ENCODE measurements around the gene COL18A1.
"Not testable (repeated sequence)": the region's sequence is repeated elsewhere in the genome, so short reads cannot be mapped to it uniquely, and the experiment has no call there.

The COL18A1 gene

DNA sequence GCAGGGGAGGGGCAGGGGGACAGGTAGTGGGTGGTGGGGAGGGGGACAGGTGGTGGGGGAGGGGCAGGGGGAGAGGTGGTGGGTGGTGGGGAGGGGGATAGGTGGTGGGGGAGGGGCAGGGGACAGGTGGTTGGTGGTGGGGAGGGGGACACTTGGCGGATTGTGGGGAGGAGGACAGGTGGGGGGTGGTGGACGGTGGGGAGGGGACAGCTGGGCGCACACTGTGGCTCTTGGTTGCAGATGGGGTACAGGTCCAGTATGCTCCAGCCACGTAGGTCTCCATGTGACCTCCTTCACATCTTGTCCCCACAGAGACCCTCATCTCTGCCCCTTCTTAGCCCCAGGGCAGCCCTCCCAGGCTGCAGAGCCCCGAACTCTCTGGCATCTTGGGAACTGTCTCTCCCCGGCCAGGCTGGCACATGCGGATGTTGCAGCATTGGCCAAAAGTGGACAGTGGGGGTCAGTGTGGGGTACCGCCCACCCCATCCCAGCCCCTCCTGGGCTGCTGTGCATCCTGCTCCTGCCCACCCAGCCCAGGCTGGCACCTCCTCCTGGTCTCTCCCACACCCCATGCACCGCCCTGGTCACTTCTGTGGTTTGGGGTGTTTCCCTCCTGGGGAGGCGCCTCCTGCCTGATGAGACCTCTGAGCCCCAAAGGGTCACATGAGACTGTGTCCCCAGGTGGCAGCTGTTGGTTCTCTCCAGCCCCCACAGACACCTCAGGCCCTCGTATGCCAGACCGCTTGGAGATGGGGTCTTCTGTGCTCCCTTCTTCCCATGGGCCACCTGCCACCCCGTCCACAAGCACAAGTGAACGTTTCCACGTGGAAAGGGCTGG is 144.9 kb downstream of the COL18A1 start:
- no peak for DNase-seq

DNA sequence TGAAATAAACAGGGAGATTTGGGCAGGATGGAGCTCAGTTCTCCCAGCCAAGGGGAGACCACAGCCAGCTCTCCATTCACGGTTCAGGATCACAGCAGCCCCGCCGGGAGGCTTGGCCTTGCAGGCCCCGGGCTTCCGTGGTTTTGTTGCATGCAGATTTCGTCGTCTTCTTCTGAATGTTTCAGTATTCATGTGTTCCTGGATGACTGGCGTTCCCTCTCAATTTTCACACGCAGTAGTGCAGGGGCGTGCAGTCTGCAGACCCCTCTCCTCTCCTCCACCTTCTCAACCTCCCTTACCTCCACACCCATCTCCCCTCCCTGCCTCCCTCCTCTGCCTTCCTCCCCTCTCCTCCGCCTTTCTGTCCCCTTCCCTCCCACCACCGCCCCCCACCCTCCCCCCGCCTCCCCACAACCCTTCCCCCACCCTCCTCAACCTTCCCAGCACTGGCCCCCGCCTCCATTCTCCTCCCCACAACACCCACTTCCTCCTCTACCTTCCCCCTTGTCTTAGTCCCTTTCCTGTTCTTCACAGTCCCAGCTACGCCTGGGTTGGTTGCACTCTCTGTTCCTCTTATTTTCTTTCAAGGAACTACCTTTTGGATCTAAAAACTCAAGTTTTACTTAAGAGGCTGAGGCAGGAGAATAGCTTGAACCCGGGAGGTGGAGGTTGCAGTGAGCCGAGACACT is 145.7 kb downstream of the COL18A1 start:
- DNase-seq, result peak; percentile 81

DNA sequence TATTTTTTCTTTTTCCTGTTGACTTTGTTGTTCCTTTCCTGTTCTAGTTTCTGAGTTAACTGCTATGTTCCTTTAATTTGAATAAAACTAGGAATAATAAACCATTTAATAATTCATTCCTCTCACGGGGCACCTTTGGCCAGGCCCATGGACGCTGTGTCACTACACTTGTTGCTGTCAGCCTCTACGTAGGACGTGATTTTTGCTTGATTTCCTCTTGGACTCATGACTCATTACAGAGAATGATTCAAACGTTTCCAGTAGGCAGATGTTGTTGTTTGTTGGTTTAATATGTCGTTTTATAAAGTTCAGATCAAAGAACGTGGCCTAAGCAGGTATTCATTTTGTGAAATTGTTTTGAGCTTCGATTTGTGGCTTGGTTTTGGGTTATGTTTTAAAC is 146.4 kb downstream of the COL18A1 start:
- peak; percentile 66 for DNase-seq

DNA sequence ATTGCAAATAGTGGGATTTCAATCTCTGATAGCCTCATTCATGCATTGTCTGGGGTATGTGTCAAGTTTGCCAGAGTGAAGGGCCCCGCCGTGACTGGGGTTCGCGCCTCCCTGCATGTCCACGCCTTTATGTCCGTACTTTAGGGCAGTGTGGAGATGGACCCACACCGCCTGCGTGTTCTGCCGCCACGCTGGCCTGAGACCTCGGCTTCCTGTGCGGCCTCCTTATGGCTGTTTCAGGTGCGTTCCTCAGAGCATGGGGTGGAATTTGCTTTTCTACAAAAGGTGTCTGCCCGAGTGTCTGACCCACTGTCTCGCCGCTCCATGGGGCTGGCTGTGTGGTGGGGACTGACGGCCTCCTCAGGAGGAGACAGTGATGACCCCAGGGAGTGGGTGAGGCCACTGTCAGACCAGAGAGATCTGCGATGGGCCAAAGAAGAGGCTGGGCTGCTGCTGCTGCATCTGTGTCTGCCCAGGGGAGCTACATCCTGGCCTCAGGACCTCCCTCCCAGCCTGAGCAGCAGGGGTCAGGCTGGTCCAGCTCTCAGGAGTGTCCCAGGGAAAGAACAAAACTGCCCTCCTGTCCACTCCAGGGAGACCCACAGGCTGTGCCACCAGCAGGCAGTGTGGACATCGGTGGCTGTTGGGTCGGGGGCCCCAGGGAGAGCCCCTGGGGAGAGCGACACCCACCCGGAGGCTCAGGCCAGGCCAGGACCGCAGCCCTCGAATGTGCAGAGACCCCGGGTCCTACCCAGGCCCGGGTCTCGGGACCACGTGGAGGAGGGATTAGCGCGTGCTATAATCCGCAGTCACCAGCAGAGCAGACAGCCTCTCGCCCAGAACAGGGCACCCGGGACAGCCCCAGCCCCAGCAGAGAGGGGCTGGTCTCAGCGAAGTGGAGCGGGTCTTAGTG is 147.1 kb downstream of the COL18A1 start:
- no peak for DNase-seq

DNA sequence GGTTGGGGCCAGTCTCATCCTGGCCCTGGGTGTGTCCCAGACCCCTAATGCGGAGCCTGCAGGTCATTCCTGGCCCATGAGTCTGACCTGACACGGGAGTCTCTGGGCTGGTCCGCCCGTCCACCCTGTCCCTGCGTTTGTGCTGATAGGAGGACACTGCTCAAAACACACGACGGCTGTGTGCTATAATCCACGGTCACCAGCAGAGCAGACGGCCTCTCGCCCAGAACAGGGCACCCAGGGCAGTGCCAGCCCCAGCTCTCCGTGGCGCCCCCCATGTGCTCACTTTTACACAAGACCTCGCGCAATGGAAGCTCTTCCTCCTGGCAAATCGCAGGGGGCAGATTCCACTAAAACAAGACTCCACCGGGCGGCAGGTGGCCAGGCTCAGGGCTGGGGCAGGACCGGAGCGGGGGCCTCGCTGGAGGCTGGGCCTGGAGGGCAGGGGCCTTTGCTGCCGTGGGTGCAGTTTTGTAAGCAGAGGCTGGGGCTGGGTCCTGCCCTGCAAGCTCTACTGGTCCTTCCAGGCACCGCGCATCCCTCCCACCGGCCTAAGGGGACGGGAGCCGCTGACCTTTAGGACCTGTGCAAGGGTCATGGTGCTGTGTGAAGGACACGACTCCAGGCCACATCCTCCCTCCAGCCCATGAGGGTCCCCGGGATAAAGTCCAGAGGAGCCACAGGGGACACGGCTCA is 147.9 kb downstream of the COL18A1 start:
- DNase-seq, result no peak

DNA sequence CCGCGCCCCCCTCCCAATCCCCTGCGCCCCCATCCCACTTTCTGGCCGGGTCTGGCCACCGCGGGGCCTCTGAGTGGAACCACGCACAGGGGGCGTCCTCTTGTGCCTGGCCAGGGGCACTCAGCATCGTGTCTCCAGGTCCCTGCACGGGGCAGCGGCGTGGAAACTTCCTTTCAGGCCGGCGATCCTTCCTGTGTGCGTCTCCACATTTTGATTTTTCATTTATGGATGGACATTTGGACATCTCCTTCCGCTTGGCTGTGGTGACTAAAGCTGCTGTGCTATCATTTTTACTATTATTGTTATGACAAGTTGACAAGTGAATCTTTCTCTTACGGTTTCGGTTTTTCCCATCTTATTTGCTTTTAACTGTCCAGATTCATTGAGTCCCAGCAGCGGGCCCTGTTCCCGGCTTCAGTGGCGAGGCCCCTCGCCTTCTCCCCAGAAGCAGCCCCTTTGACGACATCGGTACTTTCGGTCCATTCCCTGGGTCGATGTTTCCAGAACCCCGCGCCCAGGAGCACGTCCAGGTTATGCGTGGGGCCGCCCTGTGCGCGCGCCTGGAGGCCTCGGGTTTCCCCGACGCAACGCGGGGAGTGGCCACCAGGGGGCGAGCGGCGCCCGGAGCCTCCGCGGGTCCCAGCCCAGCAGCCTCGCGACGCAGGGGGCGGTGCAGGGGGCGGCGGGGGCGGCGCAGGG is 149.7 kb downstream of the COL18A1 start:
- DNase-seq, result peak; percentile 92

DNA sequence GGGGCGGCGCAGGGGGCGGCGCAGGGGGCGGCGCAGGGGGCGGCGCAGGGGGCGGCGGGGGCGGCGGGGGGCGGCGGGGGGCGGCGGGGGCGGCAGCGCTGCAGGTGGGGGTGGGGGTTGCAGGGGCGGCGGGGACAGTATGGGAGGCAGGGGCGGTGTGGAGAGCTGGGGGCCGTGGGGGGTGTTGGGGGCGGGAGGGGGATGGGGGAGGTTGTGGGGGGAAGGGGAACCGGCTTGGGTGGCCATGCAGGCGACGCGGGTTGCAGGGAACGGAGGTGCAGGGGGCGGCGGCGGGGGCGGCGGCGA is 150.2 kb downstream of the COL18A1 start:
- no peak for DNase-seq

DNA sequence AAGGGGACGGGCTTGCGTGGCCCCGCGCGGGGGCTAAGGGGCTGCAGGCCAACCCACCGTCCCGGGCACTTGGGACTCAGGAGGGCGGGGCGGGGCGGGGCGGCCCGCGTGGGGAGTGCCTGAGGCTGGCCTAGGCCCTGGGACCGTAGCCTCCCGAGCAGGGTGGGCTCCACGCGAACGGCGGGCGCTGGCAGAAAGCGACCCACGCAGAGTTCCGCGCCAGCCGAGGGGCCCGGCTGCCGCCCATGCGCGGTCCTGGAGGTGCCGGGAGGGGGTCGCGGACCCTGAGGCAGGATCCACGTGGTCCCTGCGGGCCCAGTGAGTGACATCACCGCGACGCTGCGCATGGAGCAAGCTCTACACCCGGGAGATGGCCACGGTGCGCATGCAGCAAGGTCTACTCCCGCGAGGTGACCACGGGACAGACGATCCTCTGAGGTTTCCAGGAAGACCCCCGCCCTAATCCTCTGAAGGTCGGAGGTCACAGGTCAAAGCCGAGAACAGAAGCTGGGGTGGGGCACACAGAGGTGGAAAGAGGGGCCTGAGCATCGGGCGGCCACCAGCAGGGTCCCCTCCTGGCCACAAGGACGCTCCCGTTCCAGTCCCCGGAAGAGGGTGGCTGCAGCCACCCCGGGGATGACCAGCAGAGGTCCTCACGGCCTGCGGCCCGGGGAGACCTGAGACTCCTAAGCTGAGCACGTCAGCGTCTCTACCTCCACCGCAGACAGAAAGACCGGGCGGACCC is 150.8 kb downstream of the COL18A1 start:
- DNase-seq, result peak; percentile 67

DNA sequence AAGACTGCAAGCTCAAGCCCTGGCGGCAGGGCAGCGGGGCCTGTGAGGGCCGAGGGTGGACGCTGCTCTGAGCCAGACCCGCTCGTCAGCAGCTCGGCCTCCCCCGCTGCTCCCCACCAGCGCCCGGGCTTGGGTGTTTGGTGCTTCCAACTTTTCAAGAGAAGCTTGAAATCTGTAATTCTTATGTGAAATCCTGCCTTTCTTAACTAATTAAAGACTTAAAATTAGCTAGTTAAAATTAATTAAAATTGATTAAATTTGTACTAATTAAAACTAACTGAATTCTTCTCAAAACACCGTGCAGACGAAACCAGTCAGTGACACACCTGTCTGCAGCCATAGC is 151.3 kb downstream of the COL18A1 start:
- no peak for DNase-seq

DNA sequence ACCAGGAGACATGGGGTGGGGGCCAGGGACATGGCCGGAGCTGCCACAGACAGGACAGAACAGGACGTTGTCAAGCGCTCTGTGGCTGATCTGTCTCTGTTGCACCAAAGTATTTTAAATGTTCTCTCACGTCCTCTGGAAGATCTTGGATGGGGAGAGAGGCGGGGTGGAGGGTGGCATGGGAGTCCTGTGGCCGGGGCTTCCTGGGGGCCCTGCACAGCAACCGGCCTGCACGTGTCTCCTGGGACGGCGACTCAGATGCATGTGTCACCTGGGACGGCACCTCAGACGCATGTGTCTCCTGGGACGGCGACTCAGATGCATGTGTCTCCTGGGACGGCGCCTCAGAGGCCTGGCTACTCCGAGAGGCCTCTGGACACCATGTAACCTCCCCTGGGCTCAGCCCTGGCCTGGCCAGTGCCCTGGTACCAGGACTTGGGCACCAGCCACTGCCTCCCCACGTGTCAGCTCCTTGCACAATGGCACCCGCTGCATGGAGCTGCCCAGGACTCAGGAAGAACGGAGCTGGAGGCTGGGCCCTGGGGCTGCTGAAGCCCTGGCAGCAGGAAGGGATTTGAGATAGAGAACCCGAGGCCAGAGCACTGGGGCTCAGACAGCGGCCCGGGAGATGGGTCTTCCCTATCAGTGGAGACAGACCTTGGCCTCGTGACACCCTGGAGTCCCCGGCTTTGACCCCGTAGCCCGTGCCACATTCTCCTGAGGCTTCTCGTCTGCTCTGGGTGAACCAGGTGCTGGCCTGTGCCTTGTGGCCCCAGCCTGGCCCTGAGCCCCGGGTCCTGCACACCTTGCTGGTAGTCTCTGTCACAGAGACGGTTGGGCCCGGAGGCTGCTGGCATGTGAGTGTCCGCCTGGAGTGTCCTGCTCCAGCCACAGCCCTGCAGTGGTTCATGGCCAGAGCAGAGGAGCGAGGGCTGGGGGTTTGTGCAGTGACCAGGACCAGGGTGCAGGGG is 152.0 kb downstream of the COL18A1 start:
- no peak for DNase-seq

DNA sequence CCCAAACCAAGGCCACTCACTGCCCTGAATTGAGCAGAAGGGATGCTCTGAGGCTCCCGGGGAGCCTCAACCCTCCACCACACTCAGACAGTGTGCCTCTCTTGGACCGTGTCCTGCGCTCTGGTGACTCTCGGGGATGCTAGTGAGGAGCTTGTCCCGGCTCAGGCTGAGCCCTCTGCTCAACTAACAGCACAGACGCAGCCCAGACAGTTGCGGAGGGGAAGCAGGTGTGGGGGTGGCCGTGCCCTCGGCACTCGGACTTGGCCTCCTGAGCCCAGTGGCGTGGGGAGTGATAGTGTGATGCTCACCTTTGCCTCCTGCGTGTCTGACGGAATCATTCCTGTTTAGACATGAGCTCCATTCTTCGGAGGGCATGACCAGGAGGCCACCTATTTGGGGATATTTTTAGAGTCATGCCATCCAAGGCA is 152.7 kb downstream of the COL18A1 start:
- DNase-seq, result no peak

DNA sequence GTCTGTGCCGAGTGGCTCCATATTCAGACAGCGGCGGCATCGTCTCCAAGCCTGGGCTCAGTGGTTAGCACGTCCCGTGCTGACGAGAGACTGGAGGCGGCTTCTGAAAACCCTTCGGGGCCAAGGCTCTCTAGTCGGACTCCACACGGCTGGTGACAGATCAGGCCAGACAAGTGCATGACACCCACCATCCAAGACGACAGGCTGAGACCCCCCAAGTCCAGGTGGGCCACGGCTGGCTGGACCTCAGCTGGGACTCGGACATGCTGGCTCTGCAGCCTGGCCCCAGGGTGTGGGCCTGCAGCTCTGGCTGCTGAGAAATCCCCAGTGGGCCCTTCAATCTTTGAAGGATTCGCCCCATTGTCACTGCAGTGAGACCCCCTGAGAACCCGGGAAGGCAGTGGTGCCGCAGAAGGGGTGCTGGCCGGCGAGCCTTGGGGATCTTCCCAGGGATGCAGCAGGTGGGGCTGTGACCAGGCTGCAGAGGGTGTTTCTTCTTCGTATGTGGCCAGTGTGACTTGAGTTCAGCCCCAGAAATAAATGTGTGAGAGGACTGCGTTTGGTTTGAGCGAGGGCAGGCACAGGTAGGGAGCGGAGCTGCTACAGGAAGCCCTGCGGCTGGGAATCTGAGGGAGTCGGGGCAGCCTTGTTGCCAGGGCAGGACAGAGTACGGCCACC is 153.2 kb downstream of the COL18A1 start:
- DNase-seq, result no peak

DNA sequence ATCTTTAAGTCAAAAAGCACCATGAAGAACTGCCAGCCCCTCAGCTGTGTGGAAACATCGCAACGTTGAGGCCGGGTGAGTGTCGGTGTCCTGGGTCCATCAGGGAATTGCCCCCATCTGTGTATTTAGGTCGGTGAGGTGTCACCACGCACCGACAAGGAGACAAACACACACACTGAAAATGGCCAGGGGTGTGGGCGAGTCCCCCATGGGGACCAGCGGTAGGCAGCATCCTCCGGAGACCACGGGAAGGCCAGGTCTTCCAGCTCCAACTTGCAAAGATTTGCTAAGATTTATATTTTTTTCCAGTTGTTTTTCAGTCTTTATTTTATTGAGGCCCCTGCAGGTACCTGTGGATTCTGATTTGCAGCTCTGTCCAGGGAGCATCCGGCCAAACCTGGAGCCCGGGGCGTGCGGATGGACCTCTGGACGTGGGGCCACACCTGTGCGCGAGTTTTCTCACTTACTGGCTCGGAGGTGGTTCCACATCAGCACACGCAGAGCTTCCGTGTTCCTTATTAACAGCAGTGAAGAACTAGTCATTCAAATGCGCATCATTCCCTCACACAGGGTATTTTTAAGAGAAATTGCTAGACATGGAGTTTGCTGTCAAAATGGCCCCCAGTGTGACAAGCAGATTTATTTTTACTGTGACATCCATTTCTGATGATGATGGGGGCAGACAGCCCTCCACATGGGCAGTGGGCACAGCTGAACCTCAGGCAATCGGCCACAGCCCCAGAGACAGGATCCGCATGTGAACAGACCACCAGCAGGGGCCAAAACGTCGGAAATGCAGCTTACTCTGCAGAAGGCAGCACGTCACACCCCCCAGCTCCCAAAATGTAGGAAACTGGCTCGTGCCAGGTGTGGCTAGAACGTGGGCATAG is 154.5 kb downstream of the COL18A1 start:
- DNase-seq, result no peak

DNA sequence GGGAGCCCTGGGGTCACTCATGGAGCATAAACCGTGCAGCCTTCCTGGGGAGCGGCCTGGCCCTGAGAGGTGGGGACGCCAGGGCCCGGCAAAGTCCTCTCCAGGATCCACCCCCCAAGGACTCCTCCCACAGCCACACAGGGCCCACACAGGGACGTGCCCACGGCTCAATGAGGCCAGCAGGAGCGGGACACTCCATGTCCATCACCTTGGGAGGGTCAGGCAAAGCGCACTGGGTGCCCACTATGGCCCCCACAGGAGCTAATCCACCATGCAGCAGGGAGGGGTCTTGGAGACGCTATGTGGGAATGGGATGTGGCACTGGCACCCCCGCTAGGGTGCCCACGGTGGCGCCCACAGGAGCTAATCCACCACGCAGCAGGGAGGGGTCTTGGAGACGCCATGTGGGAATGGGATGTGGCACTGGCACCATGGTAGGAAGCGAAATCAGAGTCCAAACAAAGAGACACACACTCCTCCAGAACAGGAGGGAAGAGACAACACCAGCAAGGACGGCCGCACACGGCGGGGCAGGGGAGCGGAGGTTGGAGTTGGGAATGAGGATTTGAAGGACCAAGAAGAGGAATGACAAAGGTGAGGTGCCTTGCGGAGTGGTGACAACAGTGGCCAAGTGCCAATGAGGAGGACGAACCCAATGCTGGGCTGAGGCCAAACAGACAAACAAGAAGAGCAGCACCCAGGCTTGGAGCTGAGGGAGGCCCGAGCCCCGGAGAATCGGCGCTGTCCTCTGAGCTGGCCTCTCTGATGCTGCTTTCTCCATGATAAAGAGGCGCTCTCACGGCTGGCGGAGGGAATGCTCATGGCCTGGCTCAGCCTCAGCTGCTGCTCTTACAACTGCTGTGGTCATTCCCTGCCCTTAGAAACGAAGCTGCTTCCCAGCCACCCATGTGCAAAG is 155.4 kb downstream of the COL18A1 start:
- DNase-seq, result no peak

DNA sequence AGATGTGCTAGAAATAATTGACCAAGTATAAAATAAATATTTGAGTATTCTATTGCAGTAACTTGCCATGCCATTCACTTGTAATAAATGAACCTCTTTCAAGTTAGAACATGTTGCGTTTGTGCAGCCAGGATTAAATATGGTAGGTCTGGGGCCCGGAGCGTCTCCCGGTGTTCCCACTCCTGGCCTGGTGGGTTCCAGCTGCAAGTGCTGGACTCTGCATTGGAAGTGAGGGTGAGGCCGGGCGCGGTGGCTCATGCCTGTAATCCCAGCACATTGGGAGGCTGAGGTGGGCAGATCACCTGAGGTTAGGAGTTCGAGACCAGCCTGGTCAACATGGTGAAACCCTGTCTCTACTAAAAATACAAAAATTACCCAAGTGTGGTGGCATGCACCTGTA is 156.3 kb downstream of the COL18A1 start:
- not testable (repeated sequence) for DNase-seq

DNA sequence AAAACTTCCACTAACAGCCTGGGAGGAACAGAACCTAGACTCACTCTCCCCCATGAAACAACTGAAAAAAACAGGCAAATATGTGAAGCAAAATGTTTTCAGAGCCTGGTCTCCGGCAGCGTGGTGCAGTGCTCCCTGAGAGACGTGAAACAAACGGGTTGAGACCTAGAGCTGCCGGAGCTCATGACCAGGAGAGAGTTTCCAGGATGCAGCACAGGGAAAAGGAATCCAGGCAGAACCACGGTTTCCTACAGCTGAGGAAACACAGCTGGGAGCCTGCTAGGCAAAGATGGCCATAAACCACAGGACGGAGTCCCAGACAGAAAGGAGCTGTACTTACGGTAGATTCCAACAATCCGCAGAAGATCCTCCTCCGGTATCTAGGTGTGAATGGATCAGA is 157.4 kb downstream of the COL18A1 start:
- no peak for DNase-seq

DNA sequence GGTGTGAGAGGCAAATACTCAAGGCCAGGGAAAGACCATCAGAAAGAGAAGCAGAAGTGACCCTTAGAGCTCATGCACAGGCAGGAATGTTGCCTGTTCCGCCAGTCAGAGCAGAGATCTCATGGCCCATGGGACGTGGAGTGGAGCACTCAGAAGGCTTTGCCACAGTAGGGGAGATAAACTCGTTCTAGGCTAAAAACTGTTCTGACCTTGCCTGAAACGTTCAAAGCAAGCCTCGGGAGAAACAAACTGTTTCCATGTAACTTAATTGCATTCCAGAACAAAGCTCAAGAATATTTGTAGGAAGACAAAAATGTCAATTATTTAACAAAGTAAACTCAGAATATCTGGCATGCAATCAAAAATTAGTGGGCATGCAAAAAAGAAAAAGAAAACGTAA is 158.0 kb downstream of the COL18A1 start:
- no peak for DNase-seq
